NCI-H2171 (cell line): ENCODE results near the gene RANBP2.
"Not testable (repeated sequence)": the region's sequence is repeated elsewhere in the genome, so short reads cannot be mapped to it uniquely, and the experiment has no call there.

ENCODE experiments used
- DNase-seq: peaks from one replicate; lab custom pipeline; 2025; lab: John Stamatoyannopoulos, UW

RANBP2 gene

GRCh38 chr2:108719149-108720044 lies at the start of gene RANBP2:
TSS of gene RANBP2 (plus strand) at chr2:108719482. CDS start at chr2:108719607, 125 bp downstream.
- peak; percentile 94 for DNase-seq

DNA sequence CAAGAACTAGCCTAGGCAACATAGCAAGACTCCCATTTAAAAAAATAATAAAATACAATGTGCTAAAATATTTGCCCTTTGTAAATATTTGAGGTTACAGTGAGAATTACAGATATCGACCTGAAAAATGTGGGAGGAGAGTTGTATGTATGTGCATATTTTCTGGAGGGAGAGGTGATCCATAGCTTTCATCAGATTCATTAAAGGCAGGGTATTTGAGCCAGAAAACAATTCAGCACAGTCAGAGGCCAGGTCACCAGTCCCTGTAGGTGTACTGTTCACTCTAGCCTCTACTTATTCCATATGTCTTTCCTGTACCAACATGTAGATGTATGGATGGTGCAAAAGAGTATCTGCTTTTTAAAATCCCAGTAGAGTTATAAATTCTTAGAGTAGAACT lies 49.0 kb upstream of the RANBP2 start:
- not testable (repeated sequence) for DNase-seq

- not testable (repeated sequence) for DNase-seq
Measured at GRCh38 chr2:108672200-108672805, 47.0 kb upstream of the RANBP2 start.

- not testable (repeated sequence) for DNase-seq
Measured at GRCh38 chr2:108676522-108676921, 42.8 kb upstream of the RANBP2 start.

- DNase-seq, result not testable (repeated sequence)
Measured at GRCh38 chr2:108677239-108677744, 42.0 kb upstream of the RANBP2 start.

- DNase-seq, result not testable (repeated sequence)
Measured at GRCh38 chr2:108678198-108678651, 41.1 kb upstream of the RANBP2 start.

GRCh38 chr2:108680805-108681204 lies 38.5 kb upstream of the RANBP2 start:
- not testable (repeated sequence) for DNase-seq

- not testable (repeated sequence) for DNase-seq
Measured at GRCh38 chr2:108688818-108689756, 30.2 kb upstream of the RANBP2 start.

DNA sequence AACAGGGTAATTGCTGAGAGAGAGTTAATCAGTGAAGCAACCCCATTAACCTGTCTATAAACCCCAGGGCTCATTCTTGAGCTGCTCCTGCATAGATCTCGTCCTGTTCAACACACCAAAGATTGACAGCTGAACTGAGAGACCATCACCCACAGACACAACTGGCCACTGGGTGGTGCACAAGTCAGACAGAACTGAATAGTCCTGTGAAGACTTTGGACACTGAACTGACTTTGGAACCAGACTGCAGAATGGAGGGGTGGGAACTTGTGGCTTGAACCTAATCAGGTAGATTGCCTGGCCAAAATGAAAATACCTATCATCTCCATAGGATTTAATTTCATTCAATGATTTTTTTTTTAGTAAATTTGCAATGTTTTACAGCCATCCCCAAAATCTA lies 29.3 kb upstream of the RANBP2 start:
- not testable (repeated sequence) for DNase-seq

GRCh38 chr2:108691447-108691846 lies 27.8 kb upstream of the RANBP2 start:
- DNase-seq, result no peak

GRCh38 chr2:108701208-108701607 lies 18.1 kb upstream of the RANBP2 start:
- DNase-seq, result no peak

DNA sequence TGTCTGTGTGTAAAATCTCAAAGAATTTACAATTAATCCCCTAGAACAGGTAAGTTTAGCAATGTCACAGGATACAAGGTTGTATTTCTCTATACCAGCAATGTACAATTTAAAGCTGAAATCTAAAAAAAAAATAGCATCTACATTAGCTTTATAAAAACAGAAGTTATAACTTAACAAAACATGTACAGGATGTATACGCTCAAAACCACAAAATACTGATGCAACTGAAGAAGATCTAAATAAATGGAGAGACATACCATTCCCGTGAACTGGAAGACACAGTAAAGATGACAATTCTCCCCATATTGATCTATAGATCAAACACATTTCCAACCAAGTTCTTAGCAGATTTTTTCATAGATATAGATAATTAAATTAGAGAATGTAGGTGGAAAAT lies 17.5 kb upstream of the RANBP2 start:
- no peak for DNase-seq

DNA sequence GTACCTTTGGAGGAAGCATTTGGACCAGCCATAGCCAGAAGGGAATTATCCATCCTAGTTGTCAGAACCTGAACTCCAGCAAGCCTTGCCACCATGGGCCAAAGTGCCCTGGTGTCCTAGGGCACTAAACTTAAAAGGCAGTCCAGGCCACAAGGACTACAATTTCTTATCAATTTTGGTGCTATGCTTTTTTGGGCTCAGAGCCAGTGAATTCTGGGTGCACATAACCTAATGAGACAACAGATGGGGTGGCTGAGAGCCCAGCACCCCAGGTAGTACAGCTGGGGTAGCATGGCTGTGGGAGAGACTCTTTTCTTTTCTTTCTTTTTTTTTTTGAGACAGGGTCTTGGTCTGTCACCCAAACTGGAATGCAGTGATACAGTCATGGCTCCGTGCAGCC lies 14.4 kb upstream of the RANBP2 start:
- DNase-seq, result no peak

DNA sequence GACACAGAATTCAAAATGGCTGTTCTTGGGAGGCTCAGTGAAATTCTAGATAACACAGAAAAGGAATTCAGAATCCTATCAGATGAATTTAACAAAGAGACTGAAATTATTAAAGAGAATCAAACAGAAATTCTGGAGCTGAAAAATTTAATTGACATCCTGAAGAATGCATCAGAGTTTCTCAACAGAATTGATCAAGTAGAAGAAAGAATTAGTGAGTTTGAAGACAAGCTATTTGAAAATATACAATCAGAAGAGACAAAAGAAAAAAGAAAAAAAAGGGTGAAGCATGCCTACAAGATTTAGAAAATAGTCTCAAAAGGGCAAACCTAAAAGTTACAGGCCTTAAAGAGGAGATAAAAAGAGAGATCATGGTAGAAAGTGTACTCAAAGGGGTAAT lies 12.0 kb upstream of the RANBP2 start:
- no peak for DNase-seq

DNA sequence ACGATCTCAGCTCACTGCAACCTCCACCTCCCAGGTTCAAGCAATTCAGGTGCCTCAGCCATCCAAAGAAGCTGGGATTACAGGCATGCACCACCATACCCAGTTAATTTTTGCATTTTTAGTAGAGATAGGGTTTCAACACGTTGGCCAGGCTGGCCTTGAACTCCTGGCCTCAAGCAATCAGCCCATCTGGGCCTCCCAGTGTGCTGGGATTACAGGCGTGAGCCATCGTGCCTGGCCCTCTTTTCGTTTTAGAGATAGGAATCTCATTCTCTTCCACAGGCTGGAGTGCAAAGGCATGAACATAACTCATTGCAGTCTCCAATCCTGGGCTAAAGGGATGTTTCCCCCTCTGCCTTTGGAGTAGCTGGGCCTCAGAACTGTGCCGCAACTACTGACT lies 2.3 kb upstream of the RANBP2 start:
- DNase-seq, result not testable (repeated sequence)

- DNase-seq, result not testable (repeated sequence)
Measured at GRCh38 chr2:108726048-108726447, 6.8 kb downstream of the RANBP2 start.

- DNase-seq, result not testable (repeated sequence)
Measured at GRCh38 chr2:108734656-108735055, 15.4 kb downstream of the RANBP2 start.

GRCh38 chr2:108757973-108758372 lies 38.7 kb downstream of the RANBP2 start:
- DNase-seq, result not testable (repeated sequence)

GRCh38 chr2:108762618-108763017 lies 43.3 kb downstream of the RANBP2 start:
- not testable (repeated sequence) for DNase-seq

DNA sequence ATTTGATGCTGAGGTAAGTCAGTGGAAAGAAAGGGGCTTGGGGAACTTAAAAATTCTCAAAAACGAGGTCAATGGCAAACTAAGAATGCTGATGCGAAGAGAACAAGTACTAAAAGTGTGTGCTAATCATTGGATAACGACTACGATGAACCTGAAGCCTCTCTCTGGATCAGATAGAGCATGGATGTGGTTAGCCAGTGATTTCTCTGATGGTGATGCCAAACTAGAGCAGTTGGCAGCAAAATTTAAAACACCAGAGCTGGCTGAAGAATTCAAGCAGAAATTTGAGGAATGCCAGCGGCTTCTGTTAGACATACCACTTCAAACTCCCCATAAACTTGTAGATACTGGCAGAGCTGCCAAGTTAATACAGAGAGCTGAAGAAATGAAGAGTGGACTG lies 47.4 kb downstream of the RANBP2 start:
- DNase-seq, result not testable (repeated sequence)

- not testable (repeated sequence) for DNase-seq
Measured at GRCh38 chr2:108767859-108768258, 48.6 kb downstream of the RANBP2 start.

GRCh38 chr2:108776475-108776874 lies 57.2 kb downstream of the RANBP2 start:
- no peak for DNase-seq
